ENCODE results near the gene NSD1. TPM values are rescaled to one million over a fixed set of nuclear protein-coding genes. Genes with fewer than 3 reads are reported as not detected.
A peak's percentile ranks its signal among the peaks of the same experiment; 100 is the strongest.

NSD1 gene
- total and polyA plus RNA-seq, 9 of the 15 experiments (the other 6 are each of a cell fraction or from before 2014, with no cell fraction given): 3.8 to 51.0 (median 24.7) TPM

GRCh38 chr5:177303121-177303924 is 169.8 kb downstream of the NSD1 start, which contains the start of the genes PRELID1 and RAB24 (continued):
- TF ChIP-seq GABPA (tag; conservative IDR thresholded peaks at IDR 0.05; ENCODE audit: low read depth) (peak; percentile 97), SMARCA5 (IDR thresholded peaks at IDR 0.05) (peak; percentile 18; the same call in 1 of the 2 replicates), ZMIZ1 (IDR thresholded peaks at IDR 0.05; ENCODE audit: low read depth in 2 of 2, low read length in 2 of 2) (no peak), ZNF695 (CRISPR knock-in tag; IDR thresholded peaks at IDR 0.05) (no peak), CXXC5 (CRISPR knock-in tag; IDR thresholded peaks at IDR 0.05) (peak; percentile 80), CBX1 (IDR thresholded peaks at IDR 0.05; ENCODE audit: low read depth) (peak; percentile 63; the same call in 1 of the 2 replicates), SIN3A (IDR thresholded peaks at IDR 0.05; ENCODE audit: borderline replicate concordance in 2 of 2, control insufficient read depth in 1 of 2, low read depth in 2 of 2, low read length in 2 of 2) (peak; percentile 64 to 94; a peak in 3 of 4 replicates), ZNF609 (CRISPR knock-in tag; IDR thresholded peaks at IDR 0.05; ENCODE audit: borderline replicate concordance) (no peak), HSF4 (CRISPR knock-in tag; IDR thresholded peaks at IDR 0.05; ENCODE audit: borderline replicate concordance) (no peak), KAT2B (IDR thresholded peaks at IDR 0.05; ENCODE audit: low read depth, low read length) (no peak), GTF3C2 (IDR thresholded peaks at IDR 0.05; ENCODE audit: borderline replicate concordance, extremely low read depth, insufficient read length) (no peak), ZNF444 (CRISPR knock-in tag; IDR thresholded peaks at IDR 0.05) (no peak), HNRNPL (IDR thresholded peaks at IDR 0.05; ENCODE audit: low read depth, low read length) (no peak), ZEB2 (IDR thresholded peaks at IDR 0.05) (no peak), RNF2 (IDR thresholded peaks at IDR 0.05) (peak; percentile 39; the same call in 1 of the 2 replicates)

Data from K562 (cell line).